ENCODE data around the gene LRRTM4.

LRRTM4 gene

DNA sequence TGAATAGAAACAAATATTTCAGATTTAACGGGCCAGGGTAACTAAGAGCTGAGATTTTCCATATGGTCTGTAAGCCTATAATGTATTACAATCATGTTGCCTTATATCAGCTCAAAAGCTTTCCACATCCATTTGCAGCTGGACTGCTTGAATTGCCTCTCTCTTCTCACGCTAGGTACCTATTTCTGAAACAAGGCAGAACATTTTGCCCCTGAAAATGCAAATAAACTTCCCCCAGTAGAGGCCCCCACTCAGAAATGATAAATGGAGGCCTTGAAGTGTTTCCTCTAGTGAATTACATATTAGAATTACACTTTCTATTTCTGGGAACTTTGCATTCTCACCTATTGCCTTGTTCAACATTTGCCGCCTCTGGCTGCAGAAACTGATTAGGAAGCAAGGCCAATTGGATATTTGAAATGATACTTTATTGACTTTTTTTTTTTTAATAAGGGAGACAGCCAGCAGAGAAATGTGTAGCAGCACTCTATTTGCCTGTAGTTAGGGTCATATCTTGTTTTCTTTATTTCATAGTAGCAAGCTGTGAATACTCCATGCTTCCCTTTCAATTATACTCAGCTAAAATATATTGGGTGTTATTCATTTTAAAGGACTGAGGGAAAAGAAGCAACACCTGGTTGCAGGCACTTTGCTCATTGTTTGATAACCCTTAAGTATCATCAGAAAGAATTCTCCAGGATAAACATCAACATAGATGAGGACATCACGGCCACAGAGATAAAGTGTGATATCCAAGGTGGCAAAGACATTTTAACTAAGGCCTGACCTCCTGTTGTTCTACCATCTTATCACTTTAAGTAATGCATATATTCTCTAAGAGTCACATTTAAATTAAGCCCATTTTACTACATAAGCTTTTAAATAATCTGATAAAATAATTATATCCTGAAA, 505.5 kb downstream of the LRRTM4 start:
- no peaks in the 10 kb centered on the region for H3K4me1 Mint-ChIP-seq

DNA sequence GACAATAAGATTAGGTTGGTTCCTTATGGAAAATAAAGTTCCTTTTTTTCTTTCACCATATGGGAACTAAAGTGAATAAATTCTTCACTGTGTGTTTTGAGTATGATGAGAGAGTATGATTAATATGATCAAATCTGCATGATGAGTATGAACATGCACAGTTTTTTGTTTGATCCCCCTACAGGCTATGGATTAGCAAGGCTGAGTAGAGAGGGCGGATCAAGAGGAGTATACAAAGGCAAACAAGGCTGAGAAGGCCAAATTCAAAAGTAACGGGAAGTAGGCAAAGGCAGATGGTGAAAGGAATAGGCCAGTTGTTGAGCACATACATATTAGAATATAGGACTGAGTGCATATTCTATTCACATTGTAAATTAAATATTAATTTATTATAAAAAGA, 508.2 kb downstream of the LRRTM4 start:
- Mint-ChIP-seq H3K4me1 (no peaks in the 10 kb centered on the region), H3K9me3 (peaks cover 0 to 2% of the 10 kb centered on the region in 2 donors), H3K27ac (no peak overlapping the region), H3K36me3 (no peaks in the 10 kb centered on the region), H3K4me3 (no peak overlapping the region), H3K27me3 (no peaks in the 10 kb centered on the region)
- ATAC-seq (replicated peaks) (no peak), DNase-seq (no peak)

More for the DNA sequence above, 505.5 kb downstream of the LRRTM4 start:
- Mint-ChIP-seq H3K9me3 (peaks cover 0 to 2% of the 10 kb centered on the region in 2 donors), H3K4me3 (no peak overlapping the region), H3K27me3 (no peaks in the 10 kb centered on the region), H3K27ac (no peak overlapping the region), H3K36me3 (no peaks in the 10 kb centered on the region)
- ATAC-seq (replicated peaks) (no peak), DNase-seq (no peak)

DNA sequence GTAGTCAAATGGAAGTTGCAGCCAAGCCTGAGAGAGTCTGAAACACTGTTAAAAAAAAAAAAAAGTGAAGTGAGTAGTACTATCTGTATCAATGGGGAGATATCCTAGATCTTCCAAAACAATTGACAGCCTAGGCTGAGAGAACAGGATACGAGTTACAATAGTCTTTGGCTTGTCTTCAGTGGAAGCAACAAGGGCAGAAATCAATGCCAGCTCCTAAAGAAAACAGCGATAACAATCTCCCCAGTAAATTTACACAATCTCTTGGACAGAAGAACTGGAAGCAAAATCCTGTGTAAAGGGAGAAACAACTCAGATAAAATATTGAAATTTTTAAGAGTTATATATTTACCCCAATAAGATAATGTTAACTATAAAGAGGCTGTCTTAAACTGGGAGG, 508.7 kb downstream of the LRRTM4 start:
- peaks cover 0 to 2% of the 10 kb centered on the region in 2 donors for H3K9me3 Mint-ChIP-seq
- ATAC-seq (replicated peaks), result no peak
- no peaks in the 10 kb centered on the region for H3K27me3 Mint-ChIP-seq
- no peak overlapping the region for H3K4me3 Mint-ChIP-seq
- no peak overlapping the region for H3K27ac Mint-ChIP-seq
- no peaks in the 10 kb centered on the region for H3K4me1 Mint-ChIP-seq
- no peaks in the 10 kb centered on the region for H3K36me3 Mint-ChIP-seq
- no peak for DNase-seq

DNA sequence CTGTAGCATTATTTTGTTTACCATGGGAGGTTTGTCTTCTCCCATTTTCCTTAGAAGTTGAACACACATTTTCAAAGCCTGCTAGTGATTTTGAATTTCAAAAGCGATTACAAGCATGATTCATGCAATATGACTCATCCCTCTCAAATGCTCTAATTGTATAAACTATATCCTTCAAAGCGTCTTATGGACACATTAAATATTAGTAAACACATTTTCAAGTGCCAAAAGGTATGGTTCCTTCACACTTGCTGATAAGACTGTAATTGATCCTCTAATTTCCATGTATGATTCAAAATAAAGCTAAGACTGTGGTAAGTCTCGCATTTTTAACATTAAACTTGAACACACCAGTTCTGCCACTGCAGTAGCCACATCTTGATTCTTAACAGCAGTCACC, 512.9 kb downstream of the LRRTM4 start:
- H3K36me3 Mint-ChIP-seq, result no peaks in the 10 kb centered on the region
- no peak overlapping the region for H3K27ac Mint-ChIP-seq
- peaks cover 0 to 2% of the 10 kb centered on the region in 2 donors for H3K9me3 Mint-ChIP-seq
- DNase-seq (no peak), ATAC-seq (replicated peaks) (no peak)
- no peak overlapping the region for H3K4me3 Mint-ChIP-seq
- H3K4me1 Mint-ChIP-seq, result no peaks in the 10 kb centered on the region
- H3K27me3 Mint-ChIP-seq, result no peaks in the 10 kb centered on the region

DNA sequence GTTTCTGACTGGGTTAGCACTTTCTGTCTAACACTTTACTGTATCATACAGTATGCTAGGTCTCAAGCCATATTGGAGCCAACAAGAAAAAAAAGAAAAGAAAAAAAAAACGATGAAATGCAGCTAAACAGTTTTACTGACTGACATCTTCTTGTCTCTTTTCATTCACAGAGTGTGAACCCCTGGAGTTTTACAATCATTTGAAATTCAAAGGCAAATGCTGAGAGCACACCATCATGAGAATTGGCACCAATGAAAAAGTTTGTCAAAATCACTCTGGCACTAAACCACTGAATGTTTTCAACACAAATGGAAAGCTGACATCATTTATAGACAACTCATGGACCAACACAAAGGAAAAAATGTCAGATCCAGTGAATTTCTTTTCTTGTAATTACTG, 513.3 kb downstream of the LRRTM4 start:
- Mint-ChIP-seq H3K4me1 (no peaks in the 10 kb centered on the region), H3K9me3 (peaks cover under 1 to 2% of the 10 kb centered on the region in 2 donors), H3K4me3 (no peak overlapping the region), H3K27ac (no peak overlapping the region), H3K36me3 (no peaks in the 10 kb centered on the region), H3K27me3 (no peaks in the 10 kb centered on the region)
- DNase-seq, result no peak
- no peak for ATAC-seq (replicated peaks)

DNA sequence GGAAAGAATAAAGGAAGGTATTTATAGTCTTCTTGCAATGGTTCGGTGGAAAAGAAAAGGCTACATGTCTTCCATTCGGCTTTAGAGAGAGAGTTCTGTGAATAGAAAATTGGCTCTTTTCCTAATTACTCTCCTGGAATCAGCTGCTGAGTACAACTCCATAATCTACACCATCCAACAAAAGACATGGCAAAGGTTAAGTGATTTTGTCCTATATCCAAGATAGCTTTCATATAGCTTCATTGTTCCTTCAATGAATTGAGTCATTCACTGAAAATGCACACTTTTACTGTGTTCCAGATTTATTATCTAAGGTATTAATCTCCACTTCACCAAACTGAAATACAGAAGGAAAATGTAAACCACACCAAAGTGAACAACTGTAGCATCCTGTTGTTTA, 514.5 kb downstream of the LRRTM4 start:
- no peak for DNase-seq
- H3K36me3 Mint-ChIP-seq, result no peaks in the 10 kb centered on the region
- H3K9me3 Mint-ChIP-seq, result peaks cover 7 to 8% of the 10 kb centered on the region in 2 donors
- ATAC-seq (replicated peaks), result no peak
- H3K4me1 Mint-ChIP-seq, result no peaks in the 10 kb centered on the region
- no peak overlapping the region for H3K27ac Mint-ChIP-seq
- H3K4me3 Mint-ChIP-seq, result no peak overlapping the region
- no peaks in the 10 kb centered on the region for H3K27me3 Mint-ChIP-seq

DNA sequence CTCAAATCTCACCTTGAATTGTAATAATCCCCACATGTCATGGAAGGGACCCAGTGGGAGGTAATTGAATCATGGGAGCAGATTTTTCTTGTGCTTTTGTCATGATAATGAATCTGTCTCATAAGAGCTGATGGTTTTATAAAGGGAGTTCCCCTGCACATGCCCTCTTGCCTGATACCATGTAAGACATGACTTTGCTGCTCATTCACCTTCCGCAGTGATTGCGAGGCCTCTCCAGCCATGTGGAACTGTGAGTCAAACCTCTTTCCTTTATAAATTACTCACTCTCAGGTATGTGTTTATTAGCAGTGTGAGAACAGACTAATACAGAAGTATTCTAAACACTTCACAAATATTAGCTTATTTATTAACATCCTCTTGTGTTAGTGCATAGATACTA, 516.7 kb downstream of the LRRTM4 start:
- DNase-seq (no peak), ATAC-seq (replicated peaks) (no peak)
- H3K36me3 Mint-ChIP-seq, result no peaks in the 10 kb centered on the region
- no peaks in the 10 kb centered on the region for H3K4me1 Mint-ChIP-seq
- no peak overlapping the region for H3K4me3 Mint-ChIP-seq
- H3K27me3 Mint-ChIP-seq, result no peaks in the 10 kb centered on the region
- no peak overlapping the region for H3K27ac Mint-ChIP-seq
- H3K9me3 Mint-ChIP-seq, result peaks cover 7 to 11% of the 10 kb centered on the region in 2 donors

DNA sequence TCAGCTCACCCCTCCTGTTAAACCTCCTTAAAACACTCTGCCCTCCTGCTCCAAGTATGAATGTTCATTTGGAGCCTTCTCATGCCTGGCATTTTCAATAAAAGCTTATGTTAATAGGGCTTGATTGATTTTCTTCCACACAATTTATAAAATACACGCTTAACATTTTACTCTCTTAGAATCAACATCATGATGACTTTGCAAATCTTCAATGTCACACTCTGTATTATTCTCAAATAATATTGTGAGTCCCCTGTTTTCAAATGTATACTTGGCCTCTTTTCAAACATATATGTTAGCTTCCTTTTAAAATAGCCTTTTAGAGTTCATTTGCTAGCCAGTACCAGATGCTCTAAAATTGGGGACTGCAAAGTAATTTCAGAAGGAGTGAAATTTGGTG, 520.3 kb downstream of the LRRTM4 start:
- Mint-ChIP-seq H3K27ac (no peak overlapping the region), H3K9me3 (peaks cover 11% of the 10 kb centered on the region in 2 donors), H3K27me3 (no peaks in the 10 kb centered on the region), H3K4me3 (no peak overlapping the region), H3K4me1 (no peaks in the 10 kb centered on the region), H3K36me3 (no peaks in the 10 kb centered on the region)
- no peak for ATAC-seq (replicated peaks)
- DNase-seq, result no peak

DNA sequence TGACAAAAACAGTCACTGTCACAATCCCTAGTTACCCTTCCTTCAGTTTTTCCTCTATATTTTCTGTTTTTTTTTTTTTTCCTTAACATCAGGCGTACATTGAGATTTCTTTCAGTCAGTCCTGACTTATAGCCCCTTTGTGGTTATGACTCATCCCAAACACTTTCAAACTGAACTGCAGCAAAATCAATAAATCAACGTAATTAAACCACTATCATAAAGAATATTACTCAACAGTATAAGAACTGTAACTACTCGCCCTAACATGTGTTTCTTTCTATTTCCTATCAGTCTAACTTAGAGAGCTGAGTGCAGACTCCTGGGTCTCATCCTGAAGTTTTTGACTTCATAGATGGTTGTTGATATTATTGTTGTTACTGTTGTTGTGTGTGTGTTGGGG, 523.5 kb downstream of the LRRTM4 start:
- DNase-seq (no peak), ATAC-seq (replicated peaks) (no peak)
- Mint-ChIP-seq H3K4me3 (no peak overlapping the region), H3K27me3 (no peaks in the 10 kb centered on the region), H3K4me1 (no peaks in the 10 kb centered on the region), H3K9me3 (peaks cover 7 to 9% of the 10 kb centered on the region in 2 donors), H3K27ac (no peak overlapping the region), H3K36me3 (no peaks in the 10 kb centered on the region)

DNA sequence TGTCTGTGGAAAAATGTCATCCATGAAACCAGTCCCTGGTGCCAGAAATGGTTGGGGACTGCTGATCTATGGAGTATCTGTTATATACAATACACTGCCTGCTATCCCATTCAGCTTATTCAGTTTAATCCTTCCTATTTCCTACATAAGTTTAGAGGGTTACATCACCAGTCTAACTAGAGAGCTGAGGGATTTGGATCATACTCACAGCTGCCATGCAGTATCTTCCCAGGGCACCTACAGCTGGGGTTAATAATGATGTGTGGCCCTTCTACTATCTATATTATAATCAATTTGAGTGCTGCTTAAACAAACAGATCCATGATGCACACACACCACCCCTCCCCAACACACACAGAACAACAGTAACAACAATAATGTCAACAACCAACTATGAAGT, 524.0 kb downstream of the LRRTM4 start:
- no peaks in the 10 kb centered on the region for H3K4me1 Mint-ChIP-seq
- H3K27ac Mint-ChIP-seq, result no peak overlapping the region
- H3K4me3 Mint-ChIP-seq, result no peak overlapping the region
- H3K27me3 Mint-ChIP-seq, result no peaks in the 10 kb centered on the region
- ATAC-seq (replicated peaks) (no peak), DNase-seq (no peak)
- no peaks in the 10 kb centered on the region for H3K36me3 Mint-ChIP-seq
- H3K9me3 Mint-ChIP-seq, result peaks cover 4% of the 10 kb centered on the region in 2 donors

DNA sequence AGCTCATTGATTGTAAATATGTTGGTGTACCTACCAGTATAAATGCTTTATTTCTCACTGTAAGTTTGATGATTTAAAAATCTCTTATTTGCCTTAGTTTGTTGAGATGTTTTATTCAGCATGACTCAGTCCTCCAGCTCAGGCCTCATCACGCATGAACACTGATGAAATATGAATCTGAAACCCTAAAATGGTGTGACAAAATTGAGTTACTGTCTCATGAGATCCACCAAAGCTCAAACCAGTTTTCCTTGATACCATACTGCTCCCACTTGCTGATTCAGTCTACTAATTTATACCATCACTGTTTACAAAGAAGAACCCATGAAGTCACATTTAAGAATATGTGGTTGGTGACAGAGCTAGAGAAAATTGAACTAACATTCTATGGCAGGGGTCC, 524.9 kb downstream of the LRRTM4 start:
- Mint-ChIP-seq H3K27ac (no peak overlapping the region), H3K36me3 (no peaks in the 10 kb centered on the region), H3K4me3 (no peak overlapping the region), H3K27me3 (no peaks in the 10 kb centered on the region), H3K4me1 (no peaks in the 10 kb centered on the region), H3K9me3 (peaks cover 0 to 4% of the 10 kb centered on the region in 2 donors)
- DNase-seq (no peak), ATAC-seq (replicated peaks) (no peak)

DNA sequence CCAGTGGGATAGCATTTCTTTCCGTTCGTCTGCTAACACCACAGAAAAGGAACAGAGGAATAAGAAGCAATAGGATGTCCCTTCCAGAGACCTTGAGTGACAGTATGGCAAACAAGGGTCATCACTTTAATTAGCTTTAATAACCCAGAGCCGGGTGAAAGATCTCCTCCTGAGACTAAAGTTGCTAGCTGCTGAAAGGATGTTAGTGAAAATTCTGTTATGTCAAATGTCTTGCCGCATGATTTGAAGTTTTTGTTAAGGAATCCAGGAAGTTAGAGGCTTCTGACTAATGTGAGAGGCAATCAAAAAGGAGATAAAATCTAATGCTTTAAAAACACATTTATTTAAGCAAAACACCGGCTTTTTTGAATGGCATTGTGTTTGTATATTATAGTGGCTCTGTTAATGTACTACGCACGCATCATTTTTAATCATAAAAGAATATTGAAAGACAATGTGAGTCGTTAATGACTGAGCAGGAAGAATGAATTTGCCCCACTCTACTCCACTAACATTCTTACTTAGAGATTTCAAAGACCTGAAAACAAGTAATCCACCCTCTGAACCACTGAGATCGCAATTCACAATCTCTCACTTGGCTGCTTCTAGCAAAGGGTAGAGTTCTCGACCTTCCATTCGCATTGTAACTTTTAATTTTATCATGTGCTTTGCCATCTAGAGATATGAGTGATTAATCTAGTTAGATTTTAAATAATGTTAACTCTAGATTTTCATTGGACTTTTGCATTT, 536.6 kb downstream of the LRRTM4 start:
- H3K4me1 Mint-ChIP-seq, result no peaks in the 10 kb centered on the region
- ATAC-seq (replicated peaks) (no peak), DNase-seq (no peak)
- H3K27me3 Mint-ChIP-seq, result no peaks in the 10 kb centered on the region
- H3K27ac Mint-ChIP-seq, result no peak overlapping the region
- H3K4me3 Mint-ChIP-seq, result no peak overlapping the region
- H3K36me3 Mint-ChIP-seq, result no peaks in the 10 kb centered on the region
- H3K9me3 Mint-ChIP-seq, result no peaks in the 10 kb centered on the region

DNA sequence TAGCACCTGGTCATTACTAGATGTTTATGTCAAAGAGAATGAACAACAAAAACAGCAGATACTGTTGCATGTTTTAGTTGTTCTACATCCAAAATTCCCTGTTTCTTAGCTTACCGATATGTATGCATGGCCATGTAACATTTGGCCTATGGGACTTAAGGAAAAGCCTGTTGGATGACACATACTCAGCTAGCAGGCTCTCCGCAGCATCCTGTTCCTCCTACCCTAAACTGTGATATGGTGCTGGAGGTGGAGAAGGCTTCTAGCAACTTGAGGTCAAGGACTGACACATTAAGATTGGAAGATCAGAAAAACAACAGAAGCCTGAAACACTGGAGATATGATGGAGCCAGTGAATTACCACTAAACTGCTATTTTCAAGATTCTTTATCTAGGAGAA, 537.8 kb downstream of the LRRTM4 start:
- H3K4me3 Mint-ChIP-seq, result no peak overlapping the region
- no peaks in the 10 kb centered on the region for H3K4me1 Mint-ChIP-seq
- H3K36me3 Mint-ChIP-seq, result no peaks in the 10 kb centered on the region
- no peaks in the 10 kb centered on the region for H3K9me3 Mint-ChIP-seq
- H3K27me3 Mint-ChIP-seq, result no peaks in the 10 kb centered on the region
- no peak overlapping the region for H3K27ac Mint-ChIP-seq
- ATAC-seq (replicated peaks) (no peak), DNase-seq (no peak)

DNA sequence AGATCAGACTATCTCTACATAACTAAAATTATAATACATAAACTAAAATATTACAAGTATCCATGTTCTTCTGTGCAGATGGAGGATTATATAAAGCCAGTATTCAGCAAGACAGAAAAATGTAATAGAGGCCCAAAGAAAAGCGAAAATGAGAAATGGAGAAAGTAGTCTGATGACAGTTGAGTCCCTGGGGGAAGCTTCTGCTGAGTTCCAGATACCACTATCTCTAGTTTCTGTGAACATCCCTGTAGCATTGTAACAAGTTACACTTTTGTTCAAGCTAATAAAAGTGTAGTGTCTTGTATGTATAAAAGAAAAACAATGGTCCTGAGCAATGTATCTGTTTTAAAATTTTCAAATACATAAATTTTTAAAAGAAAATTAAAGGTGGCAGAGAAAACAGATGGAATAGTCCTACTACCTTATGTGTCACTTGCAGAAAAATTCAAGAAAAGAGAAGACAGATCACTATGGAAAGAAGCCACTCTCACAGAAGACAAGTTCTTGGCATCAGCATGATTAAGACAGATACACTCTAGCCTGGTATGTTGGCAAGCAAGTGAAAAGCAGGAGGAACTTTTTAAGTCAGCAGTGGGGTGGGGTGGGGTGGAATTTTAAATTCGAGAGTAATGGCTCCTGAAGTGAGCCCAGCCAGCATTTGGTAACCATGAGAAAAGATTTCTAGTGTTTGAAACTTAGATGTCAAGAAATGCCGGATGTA, 541.9 kb downstream of the LRRTM4 start:
- Mint-ChIP-seq H3K27ac (no peak overlapping the region), H3K36me3 (no peaks in the 10 kb centered on the region), H3K4me3 (no peak overlapping the region), H3K27me3 (no peaks in the 10 kb centered on the region), H3K9me3 (no peaks in the 10 kb centered on the region), H3K4me1 (no peaks in the 10 kb centered on the region)
- ATAC-seq (replicated peaks) (no peak), DNase-seq (no peak)
